Endothelial cell of umbilical vein (primary cell): ENCODE results near the gene SEMA4D. TPM values are rescaled to one million over a fixed set of nuclear protein-coding genes. Genes with fewer than 3 reads are reported as not detected.

ENCODE experiments used
- BruUV-seq: library from RNA; stranded (reverse); fragments of 400-500 nt; replicated peaks from 2 replicates; lab custom pipeline; 2021; lab: Mats Ljungman, UMichigan
- CTCF ChIA-PET: fragments of 300-600, 350-600 bp; sonication (Branson Sonifier 250); formaldehyde crosslinking; loops from one replicate; lab custom pipeline; 2021; ENCODE audit warnings: antibody characterized with exemption, inconsistent platforms; lab: Charles Lee
- POLR2A ChIA-PET: fragments of 300-600, 350-600 bp; sonication (Branson Sonifier 250); formaldehyde crosslinking; loops from one replicate; lab custom pipeline; 2021; ENCODE audit warnings: antibody characterized with exemption, inconsistent platforms; lab: Charles Lee
- DNase-seq: peaks from one replicate; pipeline ENCODE4 v3.0.0-alpha.2; 2011; ENCODE audit warnings: low read depth, low spot score
- FAIRE-seq: peaks from 2 replicates; lab custom pipeline; 2011; peaks lifted over from hg19 to GRCh38; lab: Jason Lieb, UNC
- H2AFZ ChIP-seq: 2 replicates; pipeline ENCODE4 v1.6.0; 2012; ENCODE audit warnings: low read depth, low read length, control low read depth, inconsistent platforms
- H3K27ac ChIP-seq: 2 replicates; pipeline ENCODE4 v1.5.1; 2011; ENCODE audit warnings: low read depth, mild to moderate bottlenecking, control low read depth, low read length, moderate library complexity; ENCODE audit not compliant: insufficient read depth
- H3K27me3 ChIP-seq, 2 experiments: 2 replicates each; pipeline versions ENCODE4 v1.6.0 to v1.6.1; 2011; ENCODE audit warnings: low read length in 2 of 2, mixed read lengths in 1 of 2; ENCODE audit not compliant: control insufficient read depth in 2 of 2, insufficient read depth in 2 of 2
- H3K36me3 ChIP-seq, 2 experiments: 2 replicates in 1 of 2; 3 replicates in 1 of 2; pipeline ENCODE4 v1.5.1; 2011; ENCODE audit warnings: low read length in 2 of 2, mild to moderate bottlenecking in 1 of 2, moderate library complexity in 1 of 2; ENCODE audit not compliant: control insufficient read depth in 2 of 2, insufficient read depth in 2 of 2; ENCODE audit errors: extremely low read depth in 1 of 2
- H3K4me1 ChIP-seq: 3 replicates; pipeline ENCODE4 v1.5.1; 2011; ENCODE audit warnings: mild to moderate bottlenecking, low read length; ENCODE audit not compliant: control insufficient read depth, insufficient read depth; ENCODE audit errors: extremely low read depth
- H3K4me2 ChIP-seq: 2 replicates; pipeline ENCODE4 v1.6.1; 2011; ENCODE audit warnings: low read length, control low read depth, mixed read lengths; ENCODE audit not compliant: insufficient read depth
- H3K4me3 ChIP-seq, 3 experiments: fragments of 200-600 bp in 1 of 3; sonication (generic), shearing (Covaris generic) in 1 of 3; replicated peaks in 1 of 3; 2 replicates each; pipeline ENCODE4 v1.5.1; 2011 to 2016; ENCODE audit warnings: control low read depth in 3 of 3, low read length in 3 of 3, mild to moderate bottlenecking in 2 of 3, inconsistent platforms in 1 of 3, low read depth in 1 of 3, moderate library complexity in 1 of 3; ENCODE audit not compliant: insufficient read depth in 1 of 3
- H3K79me2 ChIP-seq: 2 replicates; pipeline ENCODE4 v1.6.0; 2012; ENCODE audit warnings: low read length, inconsistent platforms; ENCODE audit not compliant: control insufficient read depth, insufficient read depth
- H3K9ac ChIP-seq: replicated peaks from 2 replicates; pipeline ENCODE3; 2011; ENCODE audit warnings: low read length, control low read depth; ENCODE audit not compliant: insufficient read depth; ENCODE audit errors: extremely low read depth
- H3K9me1 ChIP-seq: replicated peaks from 3 replicates; pipeline ENCODE4 v1.6.0; 2011; ENCODE audit warnings: mild to moderate bottlenecking, low read length; ENCODE audit not compliant: control insufficient read depth, insufficient read depth; ENCODE audit errors: extremely low read depth
- H3K9me3 ChIP-seq: replicated peaks from 2 replicates; pipeline ENCODE4 v1.5.1; 2012; ENCODE audit warnings: low read length, inconsistent platforms; ENCODE audit not compliant: control insufficient read depth, insufficient read depth
- H4K20me1 ChIP-seq: replicated peaks from 2 replicates; pipeline ENCODE3; 2011; ENCODE audit warnings: mild to moderate bottlenecking, low read length; ENCODE audit not compliant: control insufficient read depth, insufficient read depth; ENCODE audit errors: extremely low read depth
- EZH2 ChIP-seq: IDR thresholded peaks from 2 replicates; pipeline ENCODE4 v1.6.1; 2012; ENCODE audit warnings: borderline replicate concordance, low read depth, mild to moderate bottlenecking, moderate library complexity, low read length, inconsistent platforms; ENCODE audit not compliant: severe bottlenecking
- FOS ChIP-seq: IDR thresholded peaks from 2 replicates; pipeline ENCODE4 v1.6.1; 2011; ENCODE audit warnings: mild to moderate bottlenecking, low read length, moderate library complexity, borderline replicate concordance; ENCODE audit not compliant: insufficient read depth
- GATA2 ChIP-seq: IDR thresholded peaks from 2 replicates; pipeline ENCODE4 v1.7.0; 2011; ENCODE audit warnings: low read depth, mild to moderate bottlenecking, moderate library complexity, mixed read lengths, low read length; ENCODE audit not compliant: insufficient read length, insufficient read depth
- JUN ChIP-seq: IDR thresholded peaks from 2 replicates; pipeline ENCODE4 v1.6.1; 2011; ENCODE audit warnings: borderline replicate concordance, low read depth; ENCODE audit not compliant: insufficient read length, insufficient read depth
- MYC ChIP-seq: IDR thresholded peaks from one replicate; pipeline ENCODE4 v1.6.1; 2011; ENCODE audit warnings: mild to moderate bottlenecking, low read depth, low read length
- POLR2A ChIP-seq: IDR thresholded peaks from 2 replicates; pipeline ENCODE4 v1.6.1; 2012; ENCODE audit warnings: low read depth, mild to moderate bottlenecking, control low read depth, low read length
- POLR2AphosphoS5 ChIP-seq: IDR thresholded peaks from 2 replicates; pipeline ENCODE4 v1.6.1; 2012; ENCODE audit warnings: low read depth, mild to moderate bottlenecking, control low read depth, low read length, moderate library complexity; ENCODE audit not compliant: insufficient read depth
- dilution Hi-C: fragments of 300-500 bp; cut with MboI; formaldehyde crosslinking; loops from one replicate; pipeline ENCODE4 v1.15.0; 2019; ENCODE audit warnings: low sequenced_read_pairs; ENCODE audit not compliant: extremely low pct_ligation_motif_present
- intact Hi-C: fragments of 100-400 bp; cut with micrococcal nuclease; formaldehyde crosslinking; loops from one replicate; pipeline ENCODE4 v1.10.0; 2022
- polyA plus RNA-seq, 4 experiments: library from polyadenylated mRNA; depleted of rRNA in 3 of 4; stranded (reverse) in 3 of 4; unstranded in 1 of 4; fragments of >200 nt; gene quantifications; 2 replicates each; pipeline versions ENCODE4 v1.2.1 to v1.2.3, GENCODE V29; 2011 to 2012; ENCODE audit warnings: missing spikeins in 1 of 4
- total RNA-seq: library from RNA; stranded (reverse); gene quantifications from 2 replicates; pipeline ENCODE4 v1.2.3, GENCODE V29; 2021
- TF ChIP-seq, protein P1 (sequence below), 2 donors: IDR thresholded peaks; 1 replicate in 1 of 2; 2 replicates in 1 of 2; pipeline ENCODE4 v1.5.1; 2011; ENCODE audit warnings: low read length in 2 of 2, mild to moderate bottlenecking in 2 of 2, moderate library complexity in 2 of 2, control low read depth in 1 of 2, inconsistent platforms in 1 of 2, low read depth in 1 of 2; ENCODE audit not compliant: insufficient read depth in 1 of 2; ENCODE audit errors: extremely low read depth in 1 of 2
- TF ChIP-seq, protein P2 (sequence below): IDR thresholded peaks from 2 replicates; pipeline ENCODE4 v1.6.1; 2011; ENCODE audit not compliant: insufficient read depth, insufficient read length

SEMA4D gene
- total and polyA plus RNA-seq, 2 donors (not counting 3 experiments of a cell fraction or from before 2014, with no cell fraction given) = 3.9 to 15.7 TPM

DNA sequence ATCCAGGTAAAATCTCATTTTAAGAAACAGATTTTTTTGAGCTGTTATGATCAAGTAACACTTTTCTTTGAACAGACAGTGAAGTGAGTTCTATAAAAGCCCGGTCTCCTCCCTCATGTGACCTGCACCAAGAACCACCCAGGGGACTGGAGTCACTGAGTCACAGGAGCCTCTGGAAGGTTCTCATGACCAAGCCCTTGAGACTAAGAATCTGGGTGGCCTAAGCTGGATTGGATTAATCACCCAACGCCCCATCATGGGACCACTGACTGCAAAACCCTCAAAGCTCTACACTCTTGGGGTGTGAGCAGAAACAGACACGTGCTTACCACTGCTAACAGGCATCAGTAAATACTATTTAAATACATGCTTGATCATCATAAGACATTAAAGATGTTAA is 131.2 kb downstream of the SEMA4D start:
- Histone ChIP-seq H3K9ac (no peak overlapping the region), H2AFZ (no peak overlapping the region), H3K79me2 (no peaks in the 10 kb centered on the region), H3K27me3 (no peaks in the 10 kb centered on the region), H3K9me1 (no peaks in the 10 kb centered on the region), H4K20me1 (no peaks in the 10 kb centered on the region), H3K4me1 (no peaks in the 10 kb centered on the region), H3K4me3 (no peak overlapping the region), H3K27ac (no peak overlapping the region), H3K9me3 (no peaks in the 10 kb centered on the region), H3K36me3 (peaks cover 0 to 2% of the 10 kb centered on the region in 2 experiments), H3K4me2 (no peak overlapping the region)
- BruUV-seq = no TSS peak
- DNase-seq = no peak
- TF ChIP-seq, protein P1, sequence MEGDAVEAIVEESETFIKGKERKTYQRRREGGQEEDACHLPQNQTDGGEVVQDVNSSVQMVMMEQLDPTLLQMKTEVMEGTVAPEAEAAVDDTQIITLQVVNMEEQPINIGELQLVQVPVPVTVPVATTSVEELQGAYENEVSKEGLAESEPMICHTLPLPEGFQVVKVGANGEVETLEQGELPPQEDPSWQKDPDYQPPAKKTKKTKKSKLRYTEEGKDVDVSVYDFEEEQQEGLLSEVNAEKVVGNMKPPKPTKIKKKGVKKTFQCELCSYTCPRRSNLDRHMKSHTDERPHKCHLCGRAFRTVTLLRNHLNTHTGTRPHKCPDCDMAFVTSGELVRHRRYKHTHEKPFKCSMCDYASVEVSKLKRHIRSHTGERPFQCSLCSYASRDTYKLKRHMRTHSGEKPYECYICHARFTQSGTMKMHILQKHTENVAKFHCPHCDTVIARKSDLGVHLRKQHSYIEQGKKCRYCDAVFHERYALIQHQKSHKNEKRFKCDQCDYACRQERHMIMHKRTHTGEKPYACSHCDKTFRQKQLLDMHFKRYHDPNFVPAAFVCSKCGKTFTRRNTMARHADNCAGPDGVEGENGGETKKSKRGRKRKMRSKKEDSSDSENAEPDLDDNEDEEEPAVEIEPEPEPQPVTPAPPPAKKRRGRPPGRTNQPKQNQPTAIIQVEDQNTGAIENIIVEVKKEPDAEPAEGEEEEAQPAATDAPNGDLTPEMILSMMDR (IDR thresholded peaks at IDR 0.05; ENCODE audit: extremely low read depth in 1 of 2, insufficient read depth in 1 of 2, low read depth in 1 of 2, low read length in 2 of 2) = no peak
- TF ChIP-seq POLR2AphosphoS5 = no peak
- no peak for TF ChIP-seq JUN
- TF ChIP-seq, protein P2, sequence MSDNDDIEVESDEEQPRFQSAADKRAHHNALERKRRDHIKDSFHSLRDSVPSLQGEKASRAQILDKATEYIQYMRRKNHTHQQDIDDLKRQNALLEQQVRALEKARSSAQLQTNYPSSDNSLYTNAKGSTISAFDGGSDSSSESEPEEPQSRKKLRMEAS = no peak
- TF ChIP-seq FOS = no peak
- TF ChIP-seq GATA2 = no peak
- TF ChIP-seq POLR2A = no peak
- no peak for TF ChIP-seq EZH2
- TF ChIP-seq MYC = no peak
- intact Hi-C loops = loop anchor here (5.0 kb wide), 1 partner anchor 111 kb away; no protein-coding TSS in a partner anchor
- ChIA-PET CTCF (interaction anchor here (1.3 to 3.7 kb wide), 2 partner anchors 48 to 182 kb away, joined by 3 to 10 read pairs; partner anchors contain the start of gene SECISBP2), POLR2A (no interaction called here)
- no peak for FAIRE-seq
- dilution Hi-C loops = no loop called here
